ENCODE results near the gene NTSR2. TPM values are rescaled to one million over a fixed set of nuclear protein-coding genes. Genes with fewer than 3 reads are reported as not detected.

The NTSR2 gene
- total RNA-seq, 5 donors from 2014 or later (not counting 1 experiment from before 2014, with no cell fraction given): not detected

DNA sequence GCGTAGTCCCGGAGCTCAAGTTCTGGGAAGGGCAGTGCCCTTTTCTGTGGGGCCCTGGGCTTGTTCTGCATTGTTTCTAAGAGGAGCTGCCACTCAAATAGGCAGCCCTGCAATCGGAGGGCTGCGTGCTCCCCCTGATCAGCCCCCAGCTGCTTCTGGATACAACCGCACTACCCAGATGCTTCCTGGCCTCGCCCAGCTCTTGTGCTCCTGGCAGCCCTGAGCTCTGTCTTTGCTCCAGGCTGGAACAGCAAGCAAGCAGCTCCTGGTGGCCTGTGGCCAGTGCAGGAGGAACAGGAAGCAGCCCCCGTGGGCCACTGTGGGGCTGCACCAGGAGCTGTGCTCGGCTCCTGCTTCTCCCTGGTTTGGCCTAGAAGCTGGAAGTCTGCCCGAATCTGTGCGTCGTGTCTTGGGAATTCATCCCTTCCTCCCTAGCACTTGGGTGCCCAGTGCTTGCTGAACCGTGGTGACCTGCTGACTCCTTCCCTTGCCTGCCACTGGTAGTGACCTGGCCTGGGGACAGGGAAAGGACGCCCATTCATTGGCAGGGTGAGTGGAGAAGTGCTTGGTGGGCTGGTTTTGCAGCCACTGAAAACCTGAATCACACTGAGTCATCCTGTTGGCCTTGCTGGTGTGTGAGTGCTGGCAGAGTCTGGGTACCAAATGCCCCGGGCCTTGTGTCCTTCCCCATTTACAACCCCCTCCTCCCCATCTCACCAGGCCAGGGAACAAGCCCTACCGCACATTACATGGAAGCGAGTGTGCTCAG, 27.3 kb upstream of the NTSR2 start:
- H3K27me3 Mint-ChIP-seq: no peaks in the 10 kb centered on the region
- Histone ChIP-seq H3K36me3 (ENCODE audit: control insufficient read depth in 2 of 2, extremely low read depth in 1 of 2, insufficient read depth in 1 of 2, low read length in 1 of 2) (no peaks in the 10 kb centered on the region), H3K27ac (ENCODE audit: low read length) (no peak overlapping the region), H3K9me3 (no peaks in the 10 kb centered on the region), H3K4me3 (ENCODE audit: control insufficient read depth in 1 of 2, extremely low read depth in 1 of 2, low read length in 1 of 2) (no peak overlapping the region), H3K27me3 (replicated peaks in 1 of 2; ENCODE audit: control insufficient read depth in 2 of 2, extremely low read depth in 1 of 2, insufficient read depth in 2 of 2, low read length in 1 of 2) (peaks cover 0 to 17% of the 10 kb centered on the region in 2 experiments), H3K4me1 (ENCODE audit: control insufficient read depth in 1 of 2, extremely low read depth in 1 of 2, insufficient read depth in 2 of 2, low read length in 2 of 2) (peaks cover 0 to 4% of the 10 kb centered on the region in 2 experiments)
- H3K36me3 Mint-ChIP-seq: no peaks in the 10 kb centered on the region
- no peak overlapping the region for H3K27ac Mint-ChIP-seq
- no peaks in the 10 kb centered on the region for H3K9me3 Mint-ChIP-seq
- H3K4me3 Mint-ChIP-seq: no peak overlapping the region
- DNase-seq (no peak), ATAC-seq (replicated peaks in 1 of 4) (no peak)
- ChIA-PET POLR2A (no interaction called here), CTCF (interaction anchor here in 1 of 2 donors (0.6 to 0.8 kb wide), 3 partner anchors 47 to 213 kb away, joined by 4 to 8 read pairs (median 4); no protein-coding TSS in a partner anchor)
- WGBS (ENCODE audit: insufficient coverage): 44% methylated on average over 15 of the region's 16 CpGs
- H3K4me1 Mint-ChIP-seq: peaks cover 0 to 3% (median 0%) of the 10 kb centered on the region in 3 donors

DNA sequence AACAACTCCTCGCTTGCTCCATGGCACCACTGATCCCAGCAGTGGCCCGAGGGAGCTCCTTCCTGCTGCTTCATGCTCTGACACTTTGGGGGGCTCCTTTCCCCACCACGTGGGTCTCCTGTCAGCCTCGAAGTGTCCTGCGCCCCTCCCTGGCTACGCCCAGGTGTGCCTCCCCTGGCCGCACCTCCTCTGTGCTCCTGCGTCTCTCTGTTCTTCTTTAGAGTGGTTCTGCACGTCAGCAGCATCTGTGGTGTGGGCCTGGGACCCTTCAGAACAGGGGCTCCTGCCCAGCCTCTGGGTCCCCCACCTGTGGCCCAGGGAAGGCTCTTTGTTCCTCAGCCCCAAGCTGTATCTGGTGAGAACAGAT, 26.7 kb upstream of the NTSR2 start:
- Histone ChIP-seq H3K4me3 (ENCODE audit: control insufficient read depth in 1 of 2, extremely low read depth in 1 of 2, low read length in 1 of 2) (no peak overlapping the region), H3K36me3 (ENCODE audit: control insufficient read depth in 2 of 2, extremely low read depth in 1 of 2, insufficient read depth in 1 of 2, low read length in 1 of 2) (no peaks in the 10 kb centered on the region), H3K4me1 (ENCODE audit: control insufficient read depth in 1 of 2, extremely low read depth in 1 of 2, insufficient read depth in 2 of 2, low read length in 2 of 2) (peaks cover 0 to 4% of the 10 kb centered on the region in 2 experiments), H3K27me3 (replicated peaks in 1 of 2; ENCODE audit: control insufficient read depth in 2 of 2, extremely low read depth in 1 of 2, insufficient read depth in 2 of 2, low read length in 1 of 2) (peaks cover 0 to 17% of the 10 kb centered on the region in 2 experiments), H3K27ac (ENCODE audit: low read length) (no peak overlapping the region), H3K9me3 (no peaks in the 10 kb centered on the region)
- CTCF ChIA-PET: interaction anchor here in 1 of 2 donors (0.6 to 0.7 kb wide), 3 partner anchors 47 to 218 kb away, joined by 3 to 8 read pairs (median 4); no protein-coding TSS in a partner anchor
- no peaks in the 10 kb centered on the region for H3K27me3 Mint-ChIP-seq
- no peak for DNase-seq
- no peaks in the 10 kb centered on the region for H3K36me3 Mint-ChIP-seq
- H3K4me3 Mint-ChIP-seq: no peak overlapping the region
- ATAC-seq (replicated peaks in 1 of 4): no peak
- 34% methylated on average over 9 of the region's 9 CpGs for WGBS (ENCODE audit: insufficient coverage)
- peaks cover 0 to 3% (median 0%) of the 10 kb centered on the region in 3 donors for H3K4me1 Mint-ChIP-seq
- POLR2A ChIA-PET: no interaction called here
- no peak overlapping the region for H3K27ac Mint-ChIP-seq
- no peaks in the 10 kb centered on the region for H3K9me3 Mint-ChIP-seq

- Histone ChIP-seq H3K36me3 (ENCODE audit: control insufficient read depth in 2 of 2, extremely low read depth in 1 of 2, insufficient read depth in 1 of 2, low read length in 1 of 2) (no peaks in the 10 kb centered on the region), H3K4me3 (ENCODE audit: control insufficient read depth in 1 of 2, extremely low read depth in 1 of 2, low read length in 1 of 2) (no peak overlapping the region), H3K27ac (ENCODE audit: low read length) (no peak overlapping the region), H3K4me1 (ENCODE audit: control insufficient read depth in 1 of 2, extremely low read depth in 1 of 2, insufficient read depth in 2 of 2, low read length in 2 of 2) (peaks cover 0 to 4% of the 10 kb centered on the region in 2 experiments), H3K9me3 (no peaks in the 10 kb centered on the region), H3K27me3 (replicated peaks in 1 of 2; ENCODE audit: control insufficient read depth in 2 of 2, extremely low read depth in 1 of 2, insufficient read depth in 2 of 2, low read length in 1 of 2) (peaks cover 0 to 17% of the 10 kb centered on the region in 2 experiments)
- WGBS (ENCODE audit: insufficient coverage): 100% methylated on average over 1 of the region's 2 CpGs
- POLR2A ChIA-PET: no interaction called here
- H3K27me3 Mint-ChIP-seq: no peaks in the 10 kb centered on the region
- no peak overlapping the region for H3K27ac Mint-ChIP-seq
- CTCF ChIA-PET: interaction anchor here (0.6 to 2.0 kb wide), 4 partner anchors 64 to 87 kb away, joined by 3 to 6 read pairs (median 4); no protein-coding TSS in a partner anchor
- peaks cover 0 to 3% (median 0%) of the 10 kb centered on the region in 3 donors for H3K4me1 Mint-ChIP-seq
- H3K4me3 Mint-ChIP-seq: no peak overlapping the region
- DNase-seq (no peak), ATAC-seq (replicated peaks in 1 of 4) (no peak)
- H3K9me3 Mint-ChIP-seq: no peaks in the 10 kb centered on the region
- no peaks in the 10 kb centered on the region for H3K36me3 Mint-ChIP-seq
Measured at GRCh38 chr2:11695576-11695975, 25.6 kb upstream of the NTSR2 start.

DNA sequence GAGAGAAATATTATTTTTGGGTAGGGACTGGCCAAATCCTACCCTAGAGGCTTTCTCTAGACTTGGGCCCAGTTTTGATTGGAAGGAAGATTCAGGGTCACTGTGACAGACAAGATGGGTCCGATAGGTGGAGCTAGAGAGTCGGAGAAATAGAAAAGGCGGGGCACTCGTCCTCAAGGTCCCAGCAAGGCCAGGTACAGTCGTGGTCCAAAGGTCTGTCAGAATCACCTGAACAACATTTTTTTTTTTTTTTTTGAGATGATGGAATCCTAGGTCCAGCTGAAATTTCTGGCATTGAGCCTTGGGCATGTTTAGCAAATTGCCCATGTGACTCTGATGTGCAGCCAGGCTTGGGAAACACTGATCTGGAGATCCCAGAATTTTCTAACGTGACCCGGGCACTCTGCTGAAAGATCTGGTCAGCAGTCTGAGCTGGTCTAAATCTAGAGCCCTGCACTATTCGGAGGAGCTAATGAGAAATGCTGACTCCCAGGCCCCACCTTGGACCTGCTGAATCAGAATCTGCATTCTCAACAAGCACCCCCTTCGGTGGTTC, 23.0 kb upstream of the NTSR2 start:
- no peak overlapping the region for H3K27ac ChIP-seq (ENCODE audit: low read length)
- H3K36me3 ChIP-seq (ENCODE audit: control insufficient read depth in 2 of 2, extremely low read depth in 1 of 2, insufficient read depth in 1 of 2, low read length in 1 of 2): no peaks in the 10 kb centered on the region
- Mint-ChIP-seq H3K4me1 (peaks cover 8 to 13% (median 9%) of the 10 kb centered on the region in 3 donors), H3K27me3 (no peaks in the 10 kb centered on the region), H3K27ac (no peak overlapping the region), H3K9me3 (no peaks in the 10 kb centered on the region), H3K36me3 (no peaks in the 10 kb centered on the region), H3K4me3 (no peak overlapping the region)
- ChIA-PET CTCF (interaction anchor here (0.6 to 3.0 kb wide), 35 partner anchors 10 to 1358 kb away, joined by 3 to 29 read pairs (median 4); partner anchors contain the start of gene LPIN1 (in 1 of the 2)), POLR2A (interaction anchor here in 1 of 2 donors (0.6 kb wide), 1 partner anchor 46 kb away, joined by 4 read pairs; no protein-coding TSS in a partner anchor)
- no peaks in the 10 kb centered on the region for H3K9me3 ChIP-seq
- H3K27me3 ChIP-seq (replicated peaks in 1 of 2; ENCODE audit: control insufficient read depth in 2 of 2, extremely low read depth in 1 of 2, insufficient read depth in 2 of 2, low read length in 1 of 2): peaks cover 0 to 17% of the 10 kb centered on the region in 2 experiments
- H3K4me3 ChIP-seq (ENCODE audit: control insufficient read depth in 1 of 2, extremely low read depth in 1 of 2, low read length in 1 of 2): no peak overlapping the region
- ATAC-seq (replicated peaks in 1 of 4) (peak; percentile 61 to 73 (median 68)), DNase-seq (peak; percentile 13 to 86 (median 46))
- WGBS (ENCODE audit: insufficient coverage): 30% methylated on average over 9 of the region's 9 CpGs
- H3K4me1 ChIP-seq (ENCODE audit: control insufficient read depth in 1 of 2, extremely low read depth in 1 of 2, insufficient read depth in 2 of 2, low read length in 2 of 2): peaks cover 2 to 9% of the 10 kb centered on the region in 2 experiments

- WGBS (ENCODE audit: insufficient coverage): 90% methylated on average over 2 of the region's 5 CpGs
- H3K4me1 ChIP-seq (ENCODE audit: control insufficient read depth in 1 of 2, extremely low read depth in 1 of 2, insufficient read depth in 2 of 2, low read length in 2 of 2): peaks cover 2 to 13% of the 10 kb centered on the region in 2 experiments
Measured at GRCh38 chr2:11691076-11691660, 21.2 kb upstream of the NTSR2 start.

More at GRCh38 chr2:11691076-11691660, 21.2 kb upstream of the NTSR2 start:
- CTCF ChIA-PET: no interaction called here
- DNase-seq (no peak), ATAC-seq (replicated peaks in 1 of 4) (no peak)
- peaks cover 0 to 3% of the 10 kb centered on the region in 2 donors for H3K27me3 Mint-ChIP-seq
- no peak overlapping the region for H3K27ac Mint-ChIP-seq
- no peaks in the 10 kb centered on the region for H3K36me3 Mint-ChIP-seq
- H3K4me1 Mint-ChIP-seq: peaks cover 10 to 16% (median 11%) of the 10 kb centered on the region in 3 donors
- POLR2A ChIA-PET: no interaction called here
- Histone ChIP-seq H3K9me3 (no peaks in the 10 kb centered on the region), H3K27me3 (replicated peaks in 1 of 2; ENCODE audit: control insufficient read depth in 2 of 2, extremely low read depth in 1 of 2, insufficient read depth in 2 of 2, low read length in 1 of 2) (peaks cover 0 to 5% of the 10 kb centered on the region in 2 experiments), H3K36me3 (ENCODE audit: control insufficient read depth in 2 of 2, extremely low read depth in 1 of 2, insufficient read depth in 1 of 2, low read length in 1 of 2) (no peaks in the 10 kb centered on the region), H3K4me3 (ENCODE audit: control insufficient read depth in 1 of 2, extremely low read depth in 1 of 2, low read length in 1 of 2) (no peak overlapping the region), H3K27ac (ENCODE audit: low read length) (no peak overlapping the region)
- H3K4me3 Mint-ChIP-seq: no peak overlapping the region
- no peaks in the 10 kb centered on the region for H3K9me3 Mint-ChIP-seq

Data from T-cell (primary cell).